D721Med (cell line): ENCODE results near the gene SCYGR2.

Experiments
- DNase-seq: peaks from one replicate; pipeline ENCODE4 v3.0.0; 2011; ENCODE audit warnings: low spot score; ENCODE audit not compliant: insufficient read length
- FAIRE-seq: peaks from 2 replicates; lab custom pipeline; 2011; peaks lifted over from hg19 to GRCh38; lab: Jason Lieb, UNC
- CTCF ChIP-seq: IDR thresholded peaks from 2 replicates; pipeline ENCODE4 v1.5.1; 2012; ENCODE audit warnings: mild to moderate bottlenecking, control low read depth; ENCODE audit not compliant: insufficient read depth; ENCODE audit errors: missing control alignments

Gene SCYGR2

GRCh38 chr2:227630322-227630721, 31.6 kb downstream of the SCYGR2 start:
- no peak for DNase-seq
- TF ChIP-seq CTCF: no peak
- FAIRE-seq: no peak

GRCh38 chr2:227632827-227633226, 34.1 kb downstream of the SCYGR2 start:
- no peak for FAIRE-seq
- no peak for TF ChIP-seq CTCF

GRCh38 chr2:227634201-227634600, 35.5 kb downstream of the SCYGR2 start:
- no peak for FAIRE-seq
- no peak for DNase-seq

More at GRCh38 chr2:227632827-227633226, 34.1 kb downstream of the SCYGR2 start:
- DNase-seq: no peak

GRCh38 chr2:227642656-227643055, 44.0 kb downstream of the SCYGR2 start:
- FAIRE-seq (no peak), DNase-seq (no peak)

More at GRCh38 chr2:227634201-227634600, 35.5 kb downstream of the SCYGR2 start:
- TF ChIP-seq CTCF: no peak

GRCh38 chr2:227643990-227644551, 45.4 kb downstream of the SCYGR2 start:
- no peak for DNase-seq
- TF ChIP-seq CTCF: no peak
- no peak for FAIRE-seq

More at GRCh38 chr2:227642656-227643055, 44.0 kb downstream of the SCYGR2 start:
- no peak for TF ChIP-seq CTCF
